Fibroblast of villous mesenchyme (primary cell): ENCODE data around the gene CLNK. TPM values are rescaled to one million over a fixed set of nuclear protein-coding genes. Genes with fewer than 3 reads are reported as not detected.

Experiments used
- DNase-seq: peaks from one replicate; pipeline ENCODE4 v3.0.0-alpha.2; 2010; ENCODE audit warnings: low read depth
- H3K4me3 ChIP-seq: 2 replicates; pipeline ENCODE4 v1.5.1; 2011; ENCODE audit warnings: low read depth, mild to moderate bottlenecking, low read length
- CTCF ChIP-seq: IDR thresholded peaks from 2 replicates; pipeline ENCODE4 v1.5.1; 2012; ENCODE audit warnings: low read depth, mild to moderate bottlenecking, low read length; ENCODE audit not compliant: insufficient read depth
- total RNA-seq: library from RNA; depleted of rRNA; stranded (reverse); fragments of >200 nt; gene quantifications from 2 replicates; pipeline ENCODE4 v1.2.3, GENCODE V29; 2012

CLNK gene
- total RNA-seq, 1 donor, result not detected

GRCh38 chr4:10587697-10588096 lies 96.9 kb downstream of the CLNK start:
- no peak for TF ChIP-seq CTCF
- H3K4me3 ChIP-seq, result no peak overlapping the region
- DNase-seq, result peak; percentile 8

- TF ChIP-seq CTCF, result no peak
- no peak for DNase-seq
- H3K4me3 ChIP-seq, result no peak overlapping the region
Measured at GRCh38 chr4:10587296-10587695, 97.3 kb downstream of the CLNK start.

GRCh38 chr4:10584042-10584441 lies 100.5 kb downstream of the CLNK start:
- peak; percentile 89 for DNase-seq
- no peak overlapping the region for H3K4me3 ChIP-seq
- no peak for TF ChIP-seq CTCF

GRCh38 chr4:10582951-10583350 lies 101.6 kb downstream of the CLNK start:
- H3K4me3 ChIP-seq, result no peak overlapping the region
- TF ChIP-seq CTCF, result no peak
- no peak for DNase-seq

GRCh38 chr4:10582059-10582686 lies 102.4 kb downstream of the CLNK start:
- TF ChIP-seq CTCF, result peak; percentile 83
- no peak overlapping the region for H3K4me3 ChIP-seq
- DNase-seq, result peak; percentile 56

- DNase-seq, result no peak
- no peak overlapping the region for H3K4me3 ChIP-seq
Measured at GRCh38 chr4:10581022-10581421, 103.5 kb downstream of the CLNK start.

More at GRCh38 chr4:10581022-10581421, 103.5 kb downstream of the CLNK start:
- no peak for TF ChIP-seq CTCF
